GM10266 (cell line): ENCODE results near the gene PLXNA3.

Source experiments
- DNase-seq: peaks from one replicate; pipeline ENCODE4 v3.0.0; 2012; ENCODE audit errors: extremely low spot score
- TF ChIP-seq, protein P1 (sequence below): IDR thresholded peaks from 2 replicates; pipeline ENCODE4 v1.5.1; 2012; ENCODE audit warnings: mild to moderate bottlenecking, low read depth; ENCODE audit not compliant: control insufficient read depth, insufficient read depth; ENCODE audit errors: missing control alignments

The PLXNA3 gene

DNA sequence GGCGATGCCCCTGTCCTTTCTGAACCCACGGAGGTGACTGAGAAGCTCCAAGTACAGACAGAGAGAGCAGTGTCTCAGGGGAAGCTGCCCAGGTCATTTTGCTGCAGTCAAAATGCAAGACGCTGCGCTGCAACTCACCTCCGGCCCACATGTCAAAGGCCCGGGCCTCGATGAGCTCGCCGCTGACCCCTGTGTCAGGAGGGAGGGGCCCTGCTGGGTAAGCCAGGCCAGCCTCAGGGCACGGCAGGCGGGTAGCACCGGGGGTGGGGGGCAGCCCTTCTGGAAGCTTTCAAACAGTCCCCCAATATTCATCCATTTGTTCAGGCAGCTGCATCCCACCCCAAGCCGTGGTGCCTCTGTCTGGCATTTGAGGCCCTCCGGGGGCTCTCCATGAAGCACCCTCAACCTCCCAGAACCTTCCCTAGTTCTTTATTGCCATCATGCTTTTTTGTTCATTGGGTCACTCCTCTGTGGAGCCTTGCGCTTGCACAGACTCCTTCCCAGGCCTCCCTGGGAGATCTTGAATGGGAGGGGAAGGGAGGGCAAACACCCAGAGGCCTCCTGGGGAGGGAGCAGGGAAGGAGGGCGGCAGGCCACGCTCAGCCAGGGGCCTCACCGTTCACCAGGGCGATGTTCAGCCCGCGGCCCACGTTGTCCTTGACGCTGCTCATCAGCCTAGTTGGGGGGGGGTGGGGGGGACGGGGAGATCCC lies 49.7 kb downstream of the PLXNA3 start:
- no peak for DNase-seq
- TF ChIP-seq, protein P1, sequence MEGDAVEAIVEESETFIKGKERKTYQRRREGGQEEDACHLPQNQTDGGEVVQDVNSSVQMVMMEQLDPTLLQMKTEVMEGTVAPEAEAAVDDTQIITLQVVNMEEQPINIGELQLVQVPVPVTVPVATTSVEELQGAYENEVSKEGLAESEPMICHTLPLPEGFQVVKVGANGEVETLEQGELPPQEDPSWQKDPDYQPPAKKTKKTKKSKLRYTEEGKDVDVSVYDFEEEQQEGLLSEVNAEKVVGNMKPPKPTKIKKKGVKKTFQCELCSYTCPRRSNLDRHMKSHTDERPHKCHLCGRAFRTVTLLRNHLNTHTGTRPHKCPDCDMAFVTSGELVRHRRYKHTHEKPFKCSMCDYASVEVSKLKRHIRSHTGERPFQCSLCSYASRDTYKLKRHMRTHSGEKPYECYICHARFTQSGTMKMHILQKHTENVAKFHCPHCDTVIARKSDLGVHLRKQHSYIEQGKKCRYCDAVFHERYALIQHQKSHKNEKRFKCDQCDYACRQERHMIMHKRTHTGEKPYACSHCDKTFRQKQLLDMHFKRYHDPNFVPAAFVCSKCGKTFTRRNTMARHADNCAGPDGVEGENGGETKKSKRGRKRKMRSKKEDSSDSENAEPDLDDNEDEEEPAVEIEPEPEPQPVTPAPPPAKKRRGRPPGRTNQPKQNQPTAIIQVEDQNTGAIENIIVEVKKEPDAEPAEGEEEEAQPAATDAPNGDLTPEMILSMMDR, result no peak

DNA sequence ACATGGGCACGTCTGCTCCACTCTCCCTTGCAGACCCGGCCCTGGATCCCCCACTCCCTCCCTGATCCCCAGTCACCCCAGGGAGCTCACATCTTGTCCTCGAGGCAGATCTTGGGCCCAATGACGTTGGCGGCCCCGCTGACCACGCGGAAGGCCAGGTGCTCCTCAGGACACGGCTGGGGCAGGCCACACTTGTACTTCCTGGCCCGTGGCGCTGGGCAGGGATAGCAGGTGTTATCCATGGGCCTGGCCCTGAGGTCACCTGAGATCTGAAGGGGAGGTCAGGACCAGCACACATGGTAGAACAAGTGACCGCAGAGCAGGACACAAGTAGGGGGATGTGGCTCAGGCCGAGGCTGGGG lies 50.3 kb downstream of the PLXNA3 start:
- TF ChIP-seq, protein P1, result no peak
- no peak for DNase-seq

DNA sequence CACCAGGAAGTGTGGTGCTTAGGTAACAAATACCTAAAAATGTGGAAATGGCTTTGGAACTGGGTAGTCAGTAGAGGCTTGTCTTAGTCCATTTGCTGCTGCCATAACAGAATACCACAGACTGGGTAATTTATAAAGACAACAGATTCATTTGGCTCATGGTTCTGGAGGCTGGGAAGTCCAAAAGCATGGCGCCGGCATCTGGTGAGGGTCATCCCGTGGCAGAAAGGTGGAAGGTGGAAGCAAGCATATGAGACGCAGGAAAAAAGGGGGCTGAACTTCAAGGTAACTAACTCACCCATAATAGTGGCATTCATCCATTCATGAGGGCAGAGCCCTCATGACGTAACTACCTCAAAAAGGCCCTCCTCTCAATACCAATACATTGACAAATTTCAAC lies 51.4 kb downstream of the PLXNA3 start:
- DNase-seq, result no peak
- TF ChIP-seq, protein P1, result no peak

DNA sequence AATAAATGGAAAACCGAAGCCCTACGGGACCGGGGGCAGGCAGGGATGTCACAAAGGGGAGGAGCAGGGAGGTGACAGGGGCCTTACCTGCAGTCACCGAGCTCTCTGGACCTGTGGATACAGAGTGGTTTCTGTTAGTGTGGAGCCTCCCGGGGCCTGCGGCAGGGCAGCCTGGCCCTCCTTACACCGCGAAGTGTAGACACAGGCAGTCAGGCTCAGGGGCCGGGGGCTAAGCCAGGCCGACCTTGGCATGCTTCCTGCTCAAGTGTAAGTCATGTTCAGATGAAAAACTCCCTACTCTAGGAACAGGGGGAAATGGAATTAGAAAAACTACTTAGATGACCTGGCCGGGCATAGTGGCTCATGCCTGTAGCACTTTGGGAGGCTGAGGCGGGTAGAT lies 53.7 kb downstream of the PLXNA3 start:
- TF ChIP-seq, protein P1, result no peak

DNA sequence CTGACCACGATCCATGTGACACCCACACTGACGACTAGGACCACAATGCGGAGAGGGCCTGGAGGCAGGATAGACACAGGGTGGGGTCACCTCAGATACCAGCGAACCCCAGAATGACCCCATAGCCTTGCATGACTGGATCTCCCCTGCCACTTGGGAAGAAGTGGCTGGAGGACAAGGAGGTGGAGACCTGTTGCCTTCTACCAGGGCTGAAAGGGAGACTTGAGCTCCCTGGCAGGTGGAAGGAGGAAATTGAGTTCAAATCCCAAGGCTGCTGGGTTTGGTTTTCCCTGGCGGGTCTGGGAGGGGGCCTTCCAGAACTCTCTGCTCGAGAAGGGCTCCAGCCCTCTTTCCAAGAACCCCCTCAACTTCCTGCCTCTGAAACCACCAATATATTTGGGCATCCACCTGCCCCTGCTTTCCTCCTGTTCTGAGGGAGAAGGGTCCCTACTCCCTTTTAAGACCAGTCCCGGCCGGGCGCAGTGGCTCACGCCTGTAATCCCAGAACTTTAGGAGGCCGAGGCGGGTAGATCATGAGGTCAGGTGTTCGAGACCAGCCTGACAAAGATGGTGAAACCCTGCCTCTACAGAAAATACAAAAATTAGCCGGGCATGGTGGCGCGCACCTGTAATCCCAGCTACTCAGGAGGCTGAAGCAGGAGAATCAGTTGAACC lies 54.9 kb downstream of the PLXNA3 start:
- TF ChIP-seq, protein P1, result no peak
- no peak for DNase-seq

More for the DNA sequence above, 53.7 kb downstream of the PLXNA3 start:
- DNase-seq, result no peak

DNA sequence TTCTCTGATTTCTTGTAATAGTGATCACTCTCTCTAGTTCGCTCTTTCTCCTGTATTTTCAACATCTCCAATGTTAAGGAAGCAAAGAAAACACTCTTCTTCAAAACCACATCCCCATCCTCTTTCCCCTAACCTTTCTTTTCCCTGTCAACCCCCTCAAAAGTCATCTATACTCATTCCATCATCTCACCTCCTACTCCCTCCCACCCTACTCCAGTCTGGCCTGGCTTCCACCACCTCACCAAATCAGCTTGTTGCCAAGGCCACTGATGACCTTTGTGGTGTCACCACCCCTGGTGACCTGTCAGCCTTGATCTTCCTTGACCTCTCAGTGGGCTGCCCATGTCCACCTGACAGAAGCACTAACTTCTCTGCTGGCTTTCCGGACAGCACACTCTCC lies 55.6 kb downstream of the PLXNA3 start:
- no peak for DNase-seq
- TF ChIP-seq, protein P1, result no peak
